GM12892 (cell line): ENCODE data around the gene NR2C2.
"Not testable (repeated sequence)": the region's sequence is repeated elsewhere in the genome, so short reads cannot be mapped to it uniquely, and the experiment has no call there.

ENCODE experiments used
- DNase-seq: peaks from one replicate; pipeline ENCODE4 v3.0.0; 2011; ENCODE audit not compliant: insufficient read length
- FAIRE-seq: peaks from 2 replicates; lab custom pipeline; 2011; peaks lifted over from hg19 to GRCh38; lab: Jason Lieb, UNC
- POLR2A ChIP-seq: IDR thresholded peaks from 2 replicates; pipeline ENCODE4 v1.6.1; 2011; ENCODE audit warnings: low read depth, low read length, control low read depth
- POLR2AphosphoS5 ChIP-seq: IDR thresholded peaks from 2 replicates; pipeline ENCODE4 v1.6.1; 2011; ENCODE audit warnings: low read depth, low read length, control low read depth
- TAF1 ChIP-seq: IDR thresholded peaks from 2 replicates; pipeline ENCODE4 v1.6.1; 2011; ENCODE audit warnings: low read depth, mild to moderate bottlenecking, control low read depth, low read length, borderline replicate concordance

NR2C2 gene

GRCh38 chr3:14980689-14981088 lies 33.3 kb downstream of the NR2C2 start:
- DNase-seq (no peak), FAIRE-seq (peak; percentile 64)
- TF ChIP-seq POLR2A = no peak
- no peak for TF ChIP-seq TAF1
- TF ChIP-seq POLR2AphosphoS5 = no peak

- FAIRE-seq = no peak
- DNase-seq = no peak
- TF ChIP-seq TAF1 (no peak), POLR2A (no peak), POLR2AphosphoS5 (no peak)
These were observed 37.3 kb downstream of the NR2C2 start for GRCh38 chr3:14984581-14985113.

- TF ChIP-seq TAF1 (no peak), POLR2A (0 out of 2 replicates have a peak, but pooled peaks have one; percentile 31), POLR2AphosphoS5 (no peak)
- FAIRE-seq (peak; percentile 83), DNase-seq (peak; percentile 42)
These were observed 41.6 kb downstream of the NR2C2 start for GRCh38 chr3:14988988-14989394.

GRCh38 chr3:14989943-14990779 lies 42.8 kb downstream of the NR2C2 start:
- no peak for DNase-seq
- peak; percentile 14 for FAIRE-seq
- TF ChIP-seq TAF1 = no peak
- no peak for TF ChIP-seq POLR2AphosphoS5
- TF ChIP-seq POLR2A = no peak

- FAIRE-seq (no peak), DNase-seq (no peak)
- TF ChIP-seq TAF1 (no peak), POLR2AphosphoS5 (no peak), POLR2A (no peak)
These were observed 43.4 kb downstream of the NR2C2 start for GRCh38 chr3:14990780-14991148.

GRCh38 chr3:14991151-14991742 lies 43.9 kb downstream of the NR2C2 start:
- DNase-seq (no peak), FAIRE-seq (no peak)
- TF ChIP-seq TAF1 (no peak), POLR2AphosphoS5 (no peak), POLR2A (no peak)

- no peak for FAIRE-seq
- TF ChIP-seq POLR2A (no peak), TAF1 (no peak), POLR2AphosphoS5 (no peak)
- DNase-seq = no peak
These were observed 44.6 kb downstream of the NR2C2 start for GRCh38 chr3:14991818-14992612.

- TF ChIP-seq POLR2A = no peak
- TF ChIP-seq TAF1 = no peak
- TF ChIP-seq POLR2AphosphoS5 = no peak
- FAIRE-seq (no peak), DNase-seq (no peak)
These were observed 50.6 kb downstream of the NR2C2 start for GRCh38 chr3:14997941-14998340.

GRCh38 chr3:14999182-14999581 lies 51.8 kb downstream of the NR2C2 start:
- not testable (repeated sequence) for FAIRE-seq, DNase-seq

GRCh38 chr3:15007681-15008141 lies 60.3 kb downstream of the NR2C2 start:
- TF ChIP-seq TAF1 (no peak), POLR2AphosphoS5 (no peak), POLR2A (no peak)
- FAIRE-seq (no peak), DNase-seq (no peak)

GRCh38 chr3:15009167-15009566 lies 61.8 kb downstream of the NR2C2 start:
- TF ChIP-seq POLR2AphosphoS5 (no peak), TAF1 (no peak), POLR2A (no peak)
- FAIRE-seq = no peak
- no peak for DNase-seq

- TF ChIP-seq POLR2AphosphoS5 (no peak), POLR2A (no peak), TAF1 (no peak)
- no peak for DNase-seq
- no peak for FAIRE-seq
These were observed 63.3 kb downstream of the NR2C2 start for GRCh38 chr3:15010664-15011063.
